ENCODE results near the gene HTT-AS.

HTT-AS gene

GRCh38 chr4:3116955-3117354 is 42.6 kb upstream of the HTT-AS start:
- no peak for TF ChIP-seq CTCF (IDR thresholded peaks at IDR 0.05)

- no peak for TF ChIP-seq CTCF (IDR thresholded peaks at IDR 0.05)
Measured at GRCh38 chr4:3115637-3116270, 41.4 kb upstream of the HTT-AS start.

- TF ChIP-seq CTCF (IDR thresholded peaks at IDR 0.05) = no peak
Measured at GRCh38 chr4:3114377-3114776, 40.0 kb upstream of the HTT-AS start.

- no peak for TF ChIP-seq CTCF (IDR thresholded peaks at IDR 0.05)
Measured at GRCh38 chr4:3112609-3113469, 38.5 kb upstream of the HTT-AS start.

- no peak for TF ChIP-seq CTCF (IDR thresholded peaks at IDR 0.05)
Measured at GRCh38 chr4:3112201-3112600, 37.9 kb upstream of the HTT-AS start.

- TF ChIP-seq CTCF (IDR thresholded peaks at IDR 0.05) = no peak
Measured at GRCh38 chr4:3111461-3111860, 37.1 kb upstream of the HTT-AS start.

GRCh38 chr4:3108211-3108610 is 33.9 kb upstream of the HTT-AS start:
- no peak for TF ChIP-seq CTCF (IDR thresholded peaks at IDR 0.05)
